Stomach (tissue), 4 donors: ENCODE data around the gene PDIA5.

Source experiments
- POLR2A ChIP-seq, 4 donors: fragments of 450-650 bp; IDR thresholded peaks; one replicate each; pipeline ENCODE4 v1.6.1; 2016; ENCODE audit warnings: antibody characterized with exemption in 4 of 4, control low read depth in 2 of 4, mild to moderate bottlenecking in 1 of 4, moderate library complexity in 1 of 4
- POLR2AphosphoS5 ChIP-seq, 3 donors: sonication (generic); formaldehyde crosslinking; IDR thresholded peaks; one replicate each; pipeline ENCODE4 v1.6.1; 2016; ENCODE audit warnings: antibody characterized with exemption in 3 of 3
- TF ChIP-seq, protein P1 (sequence below), 7 experiments: fragments of 450-650 bp in 4 of 7; fragments of 200-600 bp in 3 of 7; sonication (generic) in 3 of 7; IDR thresholded peaks; one replicate each; pipeline ENCODE4 v1.5.1; 2016 to 2019; ENCODE audit warnings: antibody characterized with exemption in 7 of 7, control low read depth in 2 of 7, mild to moderate bottlenecking in 1 of 7

DNA sequence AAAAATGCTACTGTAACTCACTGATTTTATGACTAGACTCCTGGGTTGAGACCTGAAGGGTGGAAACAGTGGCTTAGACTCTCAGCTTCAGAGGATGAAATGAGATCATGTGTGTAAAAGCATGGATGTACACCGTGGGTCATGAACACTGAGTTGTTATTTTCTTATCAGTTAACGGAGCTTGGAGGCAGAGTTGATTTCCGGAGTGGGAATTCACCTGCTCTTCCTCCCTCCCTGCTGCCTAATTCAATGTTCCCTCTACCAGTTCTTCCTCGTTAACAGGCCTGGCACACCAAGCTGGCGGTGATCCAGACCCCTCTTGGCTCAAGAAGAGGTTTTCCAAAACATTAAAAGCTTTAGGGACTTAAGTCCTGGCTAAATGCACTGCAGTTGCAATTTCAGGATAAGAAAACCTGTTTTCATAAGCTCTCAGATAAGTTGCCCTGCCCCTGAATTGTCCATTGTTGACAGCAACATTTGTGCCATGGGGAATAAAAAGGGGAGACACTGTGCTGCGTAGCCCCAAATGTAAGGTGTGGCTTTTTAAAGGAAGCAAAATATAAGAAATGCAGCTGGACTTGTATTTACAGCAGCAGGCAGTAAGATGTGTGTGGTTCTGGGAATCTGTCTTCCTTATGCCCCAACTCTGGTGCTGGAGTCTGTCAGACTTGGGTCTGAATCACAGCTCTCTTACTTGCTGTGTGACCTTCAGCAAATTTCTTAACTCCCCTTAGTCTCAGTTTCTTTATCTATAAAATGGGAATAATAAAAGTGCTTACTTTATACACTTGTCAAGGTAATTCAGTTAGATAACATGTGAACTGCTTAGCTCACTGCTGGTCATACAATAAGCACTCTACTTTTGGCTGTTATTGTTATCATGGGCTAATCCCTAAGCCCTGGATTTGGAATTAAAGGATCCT, 9.9 kb downstream of the PDIA5 start:
- TF ChIP-seq, protein P1, sequence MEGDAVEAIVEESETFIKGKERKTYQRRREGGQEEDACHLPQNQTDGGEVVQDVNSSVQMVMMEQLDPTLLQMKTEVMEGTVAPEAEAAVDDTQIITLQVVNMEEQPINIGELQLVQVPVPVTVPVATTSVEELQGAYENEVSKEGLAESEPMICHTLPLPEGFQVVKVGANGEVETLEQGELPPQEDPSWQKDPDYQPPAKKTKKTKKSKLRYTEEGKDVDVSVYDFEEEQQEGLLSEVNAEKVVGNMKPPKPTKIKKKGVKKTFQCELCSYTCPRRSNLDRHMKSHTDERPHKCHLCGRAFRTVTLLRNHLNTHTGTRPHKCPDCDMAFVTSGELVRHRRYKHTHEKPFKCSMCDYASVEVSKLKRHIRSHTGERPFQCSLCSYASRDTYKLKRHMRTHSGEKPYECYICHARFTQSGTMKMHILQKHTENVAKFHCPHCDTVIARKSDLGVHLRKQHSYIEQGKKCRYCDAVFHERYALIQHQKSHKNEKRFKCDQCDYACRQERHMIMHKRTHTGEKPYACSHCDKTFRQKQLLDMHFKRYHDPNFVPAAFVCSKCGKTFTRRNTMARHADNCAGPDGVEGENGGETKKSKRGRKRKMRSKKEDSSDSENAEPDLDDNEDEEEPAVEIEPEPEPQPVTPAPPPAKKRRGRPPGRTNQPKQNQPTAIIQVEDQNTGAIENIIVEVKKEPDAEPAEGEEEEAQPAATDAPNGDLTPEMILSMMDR (IDR thresholded peaks at IDR 0.05), result no peak
- TF ChIP-seq POLR2AphosphoS5 (IDR thresholded peaks at IDR 0.05) (peak; percentile 13 to 55 (median 26)), POLR2A (IDR thresholded peaks at IDR 0.05) (no peak)
